ENCODE results near the gene FAM161A.
"Not testable (repeated sequence)": the region's sequence is repeated elsewhere in the genome, so short reads cannot be mapped to it uniquely, and the experiment has no call there.

The FAM161A gene

DNA sequence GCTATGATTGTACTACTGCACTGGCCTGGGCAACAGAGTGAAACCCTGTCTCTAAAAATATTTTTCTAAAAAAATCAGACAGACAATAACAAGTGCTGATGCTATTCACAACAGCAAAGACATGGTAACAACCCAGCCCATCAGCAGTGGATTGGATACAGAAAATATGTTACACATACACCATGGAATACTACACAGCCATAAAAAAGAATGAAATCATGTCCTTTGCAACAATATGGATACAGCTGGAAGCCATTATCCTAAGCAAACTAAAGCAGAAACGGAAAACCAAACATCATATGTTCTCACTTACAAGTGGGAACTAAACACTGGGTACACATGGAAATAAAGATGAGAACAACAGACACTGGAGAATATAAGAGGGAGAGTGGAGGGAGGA is 19.9 kb downstream of the FAM161A start:
- no peak for DNase-seq

- DNase-seq, result no peak
These were observed 21.5 kb downstream of the FAM161A start for GRCh38 chr2:61832183-61832841.

DNA sequence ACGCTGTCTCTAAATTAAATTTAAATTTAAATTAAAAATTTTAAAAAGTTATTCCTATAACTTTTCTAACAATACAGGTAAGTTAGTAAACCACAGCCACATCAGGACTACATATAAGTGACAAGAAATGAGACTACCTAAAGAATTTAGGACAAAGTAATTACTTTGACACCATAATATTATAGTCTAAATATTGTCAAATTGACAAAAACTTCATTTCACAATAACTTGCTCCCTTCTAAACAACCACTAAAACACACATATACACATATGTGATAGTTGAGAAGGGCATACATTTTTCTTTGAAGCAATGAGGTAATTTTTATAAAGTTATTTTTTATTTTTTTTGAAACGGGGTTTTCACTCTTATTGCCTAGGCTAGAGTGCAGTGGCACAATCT is 31.6 kb downstream of the FAM161A start:
- DNase-seq, result no peak

- DNase-seq, result no peak
These were observed 37.1 kb downstream of the FAM161A start for GRCh38 chr2:61816480-61817355.

GRCh38 chr2:61814539-61815160 is 39.2 kb downstream of the FAM161A start:
- DNase-seq, result no peak

- DNase-seq, result not testable (repeated sequence)
These were observed 40.5 kb downstream of the FAM161A start for GRCh38 chr2:61813314-61813713.

DNA sequence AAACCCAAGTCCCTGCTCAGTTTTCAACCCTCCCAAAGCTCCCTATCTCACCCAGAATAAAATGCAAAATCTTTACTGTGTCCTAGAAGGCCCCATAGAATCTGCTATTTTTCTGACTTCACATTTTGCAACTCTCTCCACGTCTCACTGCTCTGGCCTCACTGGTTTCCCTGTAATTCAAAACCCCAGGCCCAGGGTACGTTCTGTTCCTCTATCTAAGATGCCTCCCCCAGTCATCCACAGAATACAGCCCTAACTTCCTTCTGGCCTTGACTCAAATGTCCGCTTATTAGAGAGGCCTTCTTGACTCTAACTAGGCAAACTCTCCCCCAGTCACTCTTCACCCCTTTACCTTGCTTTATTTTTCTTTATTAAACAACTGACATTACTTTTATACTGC is 42.0 kb downstream of the FAM161A start:
- DNase-seq, result no peak

DNA sequence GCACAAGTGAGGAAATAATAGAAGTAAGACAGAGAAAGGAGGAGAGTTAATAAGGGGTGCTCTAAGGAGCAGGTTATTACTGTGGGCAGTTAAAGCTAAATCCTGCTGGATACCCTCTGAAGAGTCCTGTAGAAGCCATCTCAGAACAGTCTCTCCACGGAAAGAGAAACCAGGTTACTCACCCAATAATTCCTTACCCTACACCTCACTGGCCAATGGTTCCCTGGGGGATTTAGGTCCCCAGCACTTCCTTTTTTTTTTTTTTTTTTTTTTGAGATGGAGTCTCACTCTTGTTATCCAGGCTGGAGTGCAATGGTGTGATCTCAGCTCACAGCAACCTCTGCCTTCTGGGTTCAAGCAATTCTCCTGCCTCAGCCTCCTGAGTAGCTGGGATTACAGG is 43.7 kb downstream of the FAM161A start:
- not testable (repeated sequence) for DNase-seq

DNA sequence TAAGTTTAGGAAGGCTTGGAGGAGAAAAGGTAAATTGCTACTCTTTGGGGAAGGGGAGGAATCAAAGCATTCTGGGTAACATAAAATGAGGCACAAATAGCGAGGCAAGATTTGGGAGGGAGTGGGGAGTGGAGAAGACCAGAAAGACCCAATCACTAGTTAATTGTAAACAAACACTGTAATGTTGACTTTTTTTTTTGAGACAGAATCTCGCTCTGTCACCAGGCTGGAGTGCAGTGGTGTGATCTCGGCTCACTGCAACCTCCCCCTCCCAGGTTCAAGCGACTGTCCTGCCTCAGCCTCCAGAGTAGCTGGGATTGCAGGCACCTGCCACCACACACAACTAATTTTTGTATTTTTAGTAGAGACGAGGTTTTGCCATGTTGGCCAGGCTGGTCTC is 45.2 kb downstream of the FAM161A start:
- not testable (repeated sequence) for DNase-seq

GRCh38 chr2:61807036-61807757 is 46.7 kb downstream of the FAM161A start:
- no peak for DNase-seq

DNA sequence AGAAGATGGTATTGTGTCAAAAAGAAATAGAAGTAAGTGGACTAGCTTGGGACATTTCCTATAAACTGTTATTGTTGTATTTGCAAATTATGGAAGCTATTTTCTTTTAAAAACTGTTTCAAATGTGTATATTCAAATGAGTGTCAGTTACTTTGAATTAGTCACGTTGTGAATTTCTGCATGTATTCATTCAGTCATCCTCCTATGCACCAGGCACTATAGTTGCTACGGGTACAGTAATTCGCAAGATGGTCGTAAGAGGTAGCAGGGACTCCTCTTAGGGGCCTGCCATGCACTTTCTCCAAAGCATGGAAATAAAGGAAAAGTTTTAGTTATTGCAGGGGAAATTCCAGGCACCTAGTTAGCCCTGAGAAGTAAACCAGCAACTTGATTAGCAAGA is 51.3 kb downstream of the FAM161A start:
- DNase-seq, result no peak

GRCh38 chr2:61799099-61799498 is 54.8 kb downstream of the FAM161A start:
- DNase-seq, result no peak

- not testable (repeated sequence) for DNase-seq
These were observed 56.4 kb downstream of the FAM161A start for GRCh38 chr2:61797446-61797845.

GRCh38 chr2:61795408-61795807 is 58.5 kb downstream of the FAM161A start:
- no peak for DNase-seq

- DNase-seq, result peak; percentile 31
These were observed 60.4 kb downstream of the FAM161A start for GRCh38 chr2:61793389-61793836.

- DNase-seq, result no peak
These were observed 61.4 kb downstream of the FAM161A start for GRCh38 chr2:61792355-61792890.

GRCh38 chr2:61789807-61790602 is 63.9 kb downstream of the FAM161A start:
- DNase-seq, result no peak

DNA sequence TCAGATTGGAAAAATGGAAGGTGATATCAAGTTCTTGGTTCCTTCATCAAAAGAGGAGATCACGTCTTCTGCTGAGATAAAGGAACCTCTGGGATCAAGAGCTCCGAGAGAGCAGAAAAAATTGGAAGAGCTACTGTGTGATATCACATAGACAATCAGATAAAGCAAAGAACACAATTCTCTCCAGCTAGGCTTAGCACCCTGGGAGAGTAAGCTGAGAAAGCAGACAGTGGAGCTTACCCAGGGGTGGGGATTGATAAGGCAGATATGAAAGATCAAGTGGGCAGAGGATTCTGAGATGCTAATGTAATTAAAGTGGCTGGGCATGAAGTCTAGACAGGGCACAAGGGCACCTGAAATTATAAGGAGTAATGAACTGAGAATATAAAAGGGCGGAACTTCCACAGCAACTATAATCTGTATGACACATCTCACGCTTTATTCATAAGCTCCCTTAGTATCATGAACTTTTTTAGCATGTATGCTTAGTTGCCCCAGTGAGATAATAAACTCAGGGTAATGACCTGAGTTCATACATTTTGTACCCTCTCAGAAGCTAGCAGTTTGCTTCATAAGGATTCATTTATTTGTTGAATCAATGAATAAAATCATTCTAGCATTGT is 65.8 kb downstream of the FAM161A start:
- DNase-seq, result no peak

DNA sequence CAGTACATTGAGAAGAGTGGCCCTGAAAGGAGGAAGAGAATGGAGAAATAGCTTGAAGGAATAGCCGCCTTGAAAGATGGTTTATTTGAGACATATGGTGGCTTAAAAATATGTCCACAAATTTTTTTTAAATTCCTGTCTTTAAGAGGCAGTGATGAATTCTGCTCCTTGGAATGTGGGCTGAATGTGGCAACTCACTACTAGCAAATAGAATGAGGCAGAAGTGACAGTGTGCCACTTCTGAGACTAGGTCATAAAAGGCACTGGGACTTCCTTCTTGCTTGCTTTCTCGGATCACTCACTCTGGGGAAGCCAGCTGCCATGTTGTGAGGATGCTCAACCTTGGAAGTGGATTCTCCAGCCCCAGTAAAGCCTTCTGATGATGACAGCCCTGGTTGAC is 67.0 kb downstream of the FAM161A start:
- no peak for DNase-seq

DNA sequence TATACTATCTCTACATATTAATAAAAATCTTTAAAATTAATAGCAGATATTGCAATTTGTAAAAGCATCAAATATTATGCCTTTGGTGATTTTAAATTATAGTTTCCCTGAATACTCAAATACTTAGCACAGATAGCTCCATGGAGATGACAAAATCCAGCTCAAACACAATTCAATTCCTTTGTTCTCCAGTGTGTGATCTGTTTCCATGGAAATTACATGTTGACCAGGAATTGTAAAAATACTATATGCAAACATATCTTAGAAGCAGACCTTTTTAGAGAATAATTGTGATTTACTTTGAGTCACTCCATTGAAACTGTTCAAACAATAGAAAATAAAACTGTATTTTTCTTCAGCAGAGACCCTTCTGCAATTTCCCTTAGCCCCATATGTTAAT is 68.3 kb downstream of the FAM161A start:
- DNase-seq, result no peak

DNA sequence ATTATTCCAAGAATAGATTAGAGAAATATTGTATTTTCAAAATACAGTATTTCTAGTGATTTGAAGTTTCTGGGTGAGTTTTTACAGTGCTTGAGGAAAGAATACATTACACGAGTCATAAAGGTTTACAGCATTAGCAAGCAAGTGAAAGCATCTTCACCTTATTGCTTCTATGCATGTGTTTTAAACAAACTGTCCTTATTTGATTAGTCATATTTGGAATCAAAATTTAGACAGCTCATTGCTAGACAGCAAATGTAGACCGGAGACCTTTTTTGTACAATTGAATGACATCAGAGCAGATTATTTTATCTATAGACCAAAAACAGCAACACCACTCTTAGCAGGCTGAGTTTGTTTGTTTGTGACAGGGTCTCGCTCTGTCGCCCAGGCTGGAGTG is 69.2 kb downstream of the FAM161A start:
- no peak for DNase-seq

All from MV-4-11 (cell line).